Measurements from ENCODE around the gene CHMP3. TPM values are rescaled to one million over a fixed set of nuclear protein-coding genes. Genes with fewer than 3 reads are reported as not detected.

CHMP3 gene
- total and polyA plus RNA-seq, 2 of the 13 experiments (the other 11 are each of a cell fraction or from before 2014, with no cell fraction given): 64.1 to 114 TPM

GRCh38 chr2:86562922-86563649 is at the start of gene CHMP3 (continued):
- TF ChIP-seq STAT6 (CRISPR knock-in tag; IDR thresholded peaks at IDR 0.05; ENCODE audit: borderline replicate concordance) (peak; percentile 47; the same call in 1 of the 2 replicates), ZNF441 (CRISPR knock-in tag; IDR thresholded peaks at IDR 0.05; ENCODE audit: borderline replicate concordance) (peak; percentile 92), ZBTB49 (CRISPR knock-in tag; IDR thresholded peaks at IDR 0.05; ENCODE audit: borderline replicate concordance) (no peak), ZNF790 (CRISPR knock-in tag; IDR thresholded peaks at IDR 0.05; ENCODE audit: borderline replicate concordance) (peak; percentile 13; the same call in 1 of the 2 replicates), RXRA (CRISPR knock-in tag; IDR thresholded peaks at IDR 0.05) (peak; percentile 67), WIZ (CRISPR knock-in tag; IDR thresholded peaks at IDR 0.05) (no peak), ZFP41 (CRISPR knock-in tag; IDR thresholded peaks at IDR 0.05; ENCODE audit: borderline replicate concordance) (peak; percentile 36; the same call in 1 of the 2 replicates), ZNF841 (CRISPR knock-in tag; IDR thresholded peaks at IDR 0.05; ENCODE audit: borderline replicate concordance) (no peak; the same call in 1 of the 2 replicates), ATF5 (CRISPR knock-in tag; IDR thresholded peaks at IDR 0.05; ENCODE audit: low read depth) (no peak), BCL3 (CRISPR knock-in tag; IDR thresholded peaks at IDR 0.05) (peak; percentile 87; the same call in 1 of the 2 replicates), ZNF615 (CRISPR knock-in tag; IDR thresholded peaks at IDR 0.05; ENCODE audit: borderline replicate concordance) (0 out of 2 replicates have a peak, but pooled peaks have one; percentile 29), ZNF713 (CRISPR knock-in tag; IDR thresholded peaks at IDR 0.05) (no peak), MED8 (CRISPR knock-in tag; IDR thresholded peaks at IDR 0.05; ENCODE audit: insufficient replicate concordance) (peak; percentile 78), NR3C1 (CRISPR knock-in tag; IDR thresholded peaks at IDR 0.05) (no peak), ZNF792 (CRISPR knock-in tag; IDR thresholded peaks at IDR 0.05) (0 out of 2 replicates have a peak, but pooled peaks have one; percentile 48), JUND (CRISPR knock-in tag; IDR thresholded peaks at IDR 0.05) (peak; percentile 96), ZNF136 (CRISPR knock-in tag; IDR thresholded peaks at IDR 0.05; ENCODE audit: low read depth) (0 out of 2 replicates have a peak, but pooled peaks have one; percentile 10), SETDB1 (CRISPR knock-in tag; IDR thresholded peaks at IDR 0.05; ENCODE audit: borderline replicate concordance) (no peak), PHB2 (IDR thresholded peaks at IDR 0.05; ENCODE audit: partially characterized antibody) (no peak), ETV6 (CRISPR knock-in tag; conservative IDR thresholded peaks at IDR 0.05) (0 out of 2 replicates have a peak, but pooled peaks have one; percentile 32), ZNF746 (CRISPR knock-in tag; IDR thresholded peaks at IDR 0.05) (no peak; the same call in 1 of the 2 replicates), TBX2 (CRISPR knock-in tag; IDR thresholded peaks at IDR 0.05; ENCODE audit: borderline replicate concordance) (peak; percentile 90), ZSCAN30 (CRISPR knock-in tag; IDR thresholded peaks at IDR 0.05) (no peak; the same call in 1 of the 2 replicates)

Measured in HepG2 (cell line).